Gastroesophageal sphincter (tissue), 3 donors: ENCODE results near the gene SLC4A4.

Source experiments
- EP300 ChIP-seq: sonication (generic); formaldehyde crosslinking; IDR thresholded peaks from one replicate; pipeline ENCODE4 v1.6.1; 2017; ENCODE audit warnings: antibody characterized with exemption, mild to moderate bottlenecking
- POLR2A ChIP-seq, 2 donors: fragments of 450-650 bp; IDR thresholded peaks; one replicate each; pipeline ENCODE4 v1.6.1; 2017; ENCODE audit warnings: antibody characterized with exemption in 2 of 2, mild to moderate bottlenecking in 2 of 2, moderate library complexity in 1 of 2
- TF ChIP-seq, protein P1 (sequence below), 4 experiments: fragments of 200-600 bp in 2 of 4; fragments of 450-650 bp in 2 of 4; sonication (generic) in 1 of 4; IDR thresholded peaks; one replicate each; pipeline ENCODE4 v1.5.1; 2017 to 2019; ENCODE audit warnings: antibody characterized with exemption in 4 of 4, mild to moderate bottlenecking in 2 of 4, moderate library complexity in 2 of 4

- TF ChIP-seq, protein P1, sequence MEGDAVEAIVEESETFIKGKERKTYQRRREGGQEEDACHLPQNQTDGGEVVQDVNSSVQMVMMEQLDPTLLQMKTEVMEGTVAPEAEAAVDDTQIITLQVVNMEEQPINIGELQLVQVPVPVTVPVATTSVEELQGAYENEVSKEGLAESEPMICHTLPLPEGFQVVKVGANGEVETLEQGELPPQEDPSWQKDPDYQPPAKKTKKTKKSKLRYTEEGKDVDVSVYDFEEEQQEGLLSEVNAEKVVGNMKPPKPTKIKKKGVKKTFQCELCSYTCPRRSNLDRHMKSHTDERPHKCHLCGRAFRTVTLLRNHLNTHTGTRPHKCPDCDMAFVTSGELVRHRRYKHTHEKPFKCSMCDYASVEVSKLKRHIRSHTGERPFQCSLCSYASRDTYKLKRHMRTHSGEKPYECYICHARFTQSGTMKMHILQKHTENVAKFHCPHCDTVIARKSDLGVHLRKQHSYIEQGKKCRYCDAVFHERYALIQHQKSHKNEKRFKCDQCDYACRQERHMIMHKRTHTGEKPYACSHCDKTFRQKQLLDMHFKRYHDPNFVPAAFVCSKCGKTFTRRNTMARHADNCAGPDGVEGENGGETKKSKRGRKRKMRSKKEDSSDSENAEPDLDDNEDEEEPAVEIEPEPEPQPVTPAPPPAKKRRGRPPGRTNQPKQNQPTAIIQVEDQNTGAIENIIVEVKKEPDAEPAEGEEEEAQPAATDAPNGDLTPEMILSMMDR (IDR thresholded peaks at IDR 0.05) = no peak
- TF ChIP-seq POLR2A (IDR thresholded peaks at IDR 0.05) (no peak), EP300 (no peak)
These were observed 134.1 kb downstream of the SLC4A4 start for GRCh38 chr4:71472946-71473345.
